ENCODE data around the gene CPNE6.

GRCh38 chr14:24069411-24069735 is 2.0 kb upstream of the CPNE6 start:
- TF ChIP-seq CTCF (IDR thresholded peaks at IDR 0.05; ENCODE audit: low read length) (no peak), EZH2 (optimal IDR thresholded peaks at IDR 0.05; ENCODE audit: low read depth, low read length) (no peak)
